HG03159 (cell line): ENCODE measurements around the gene MALT1.
"Not testable (repeated sequence)": the region's sequence is repeated elsewhere in the genome, so short reads cannot be mapped to it uniquely, and the experiment has no call there.

ENCODE experiments used
- ATAC-seq: cut with Tn5 transposase; IDR thresholded peaks from one replicate; pipeline ENCODE4 v1.9.1; 2021; ENCODE audit warnings: mild to moderate bottlenecking, moderate library complexity; ENCODE audit not compliant: unreplicated experiment

Gene MALT1

GRCh38 chr18:58671111-58671631, at the start of gene MALT1:
Gene MALT1, plus strand, starts transcription at chr18:58671465. Its CDS starts 179 bp downstream, at chr18:58671644.
- ATAC-seq, result peak; percentile 75

- ATAC-seq, result no peak
Measured at GRCh38 chr18:58624011-58624410, 47.3 kb upstream of the MALT1 start.

GRCh38 chr18:58625839-58626238, 45.4 kb upstream of the MALT1 start:
- no peak for ATAC-seq

GRCh38 chr18:58630071-58630470, 41.2 kb upstream of the MALT1 start:
- no peak for ATAC-seq

- no peak for ATAC-seq
Measured at GRCh38 chr18:58631301-58631700, 40.0 kb upstream of the MALT1 start.

- ATAC-seq, result no peak
Measured at GRCh38 chr18:58632552-58632951, 38.7 kb upstream of the MALT1 start.

GRCh38 chr18:58633874-58634273, 37.4 kb upstream of the MALT1 start:
- ATAC-seq, result no peak

- ATAC-seq, result no peak
Measured at GRCh38 chr18:58635891-58636290, 35.4 kb upstream of the MALT1 start.

GRCh38 chr18:58637197-58637596, 34.1 kb upstream of the MALT1 start:
- no peak for ATAC-seq

GRCh38 chr18:58637946-58638345, 33.3 kb upstream of the MALT1 start:
- no peak for ATAC-seq

GRCh38 chr18:58638441-58638840, 32.8 kb upstream of the MALT1 start:
- ATAC-seq, result peak; percentile 54

GRCh38 chr18:58639237-58639636, 32.0 kb upstream of the MALT1 start:
- no peak for ATAC-seq

GRCh38 chr18:58639751-58640427, 31.4 kb upstream of the MALT1 start:
- ATAC-seq, result no peak

- no peak for ATAC-seq
Measured at GRCh38 chr18:58640428-58640805, 30.8 kb upstream of the MALT1 start.

- no peak for ATAC-seq
Measured at GRCh38 chr18:58640891-58641610, 30.2 kb upstream of the MALT1 start.

- not testable (repeated sequence) for ATAC-seq
Measured at GRCh38 chr18:58643557-58643956, 27.7 kb upstream of the MALT1 start.

GRCh38 chr18:58645398-58645797, 25.9 kb upstream of the MALT1 start:
- ATAC-seq, result no peak

GRCh38 chr18:58646334-58646862, 24.9 kb upstream of the MALT1 start:
- ATAC-seq, result no peak

- ATAC-seq, result peak; percentile 73
Measured at GRCh38 chr18:58649966-58650816, 21.1 kb upstream of the MALT1 start.

GRCh38 chr18:58650830-58651229, 20.4 kb upstream of the MALT1 start:
- not testable (repeated sequence) for ATAC-seq

- not testable (repeated sequence) for ATAC-seq
Measured at GRCh38 chr18:58653144-58653722, 18.0 kb upstream of the MALT1 start.
